Measurements from ENCODE around the gene EDN3. TPM values are rescaled to one million over a fixed set of nuclear protein-coding genes. Genes with fewer than 3 reads are reported as not detected.

EDN3 gene
- total RNA-seq, 6 donors from 2014 or later = 0.27 to 3.2 (median 1.5) TPM; not detected in 2

DNA sequence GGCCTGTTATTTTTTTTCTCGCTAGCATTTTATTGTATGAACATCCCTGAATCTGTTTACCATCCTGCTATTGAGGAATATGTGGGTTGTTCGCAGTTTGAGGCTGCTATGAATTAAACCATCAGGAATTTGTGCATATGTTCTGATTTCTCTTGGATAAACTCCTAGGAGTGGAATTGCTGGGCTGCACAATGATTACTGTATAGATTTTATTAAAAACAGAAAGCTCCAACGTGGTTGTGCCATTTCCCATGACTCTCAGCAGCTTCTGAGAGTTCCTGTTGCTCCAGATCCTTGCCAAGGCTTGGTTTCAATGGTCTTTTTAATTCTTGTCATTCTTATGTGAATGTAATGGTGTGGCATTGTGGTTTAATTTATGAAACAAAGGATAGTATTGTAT is 75.1 kb downstream of the EDN3 start:
- 82 to 86% methylated on average over 3 of the region's 3 CpGs for WGBS, 2 donors

More for the DNA sequence above, 75.1 kb downstream of the EDN3 start:
- Histone ChIP-seq H3K27me3 (no peaks in the 10 kb centered on the region), H3K4me1 (no peaks in the 10 kb centered on the region), H3K36me3 (no peaks in the 10 kb centered on the region), H3K27ac (no peak overlapping the region), H3K9me3 (no peaks in the 10 kb centered on the region), H3K4me3 (no peak overlapping the region)
- ATAC-seq (ENCODE audit: low FRiP score in 2 of 2) (no peak), DNase-seq (no peak)
- TF ChIP-seq EP300 (IDR thresholded peaks at IDR 0.05) = no peak
- TF ChIP-seq, protein P1, sequence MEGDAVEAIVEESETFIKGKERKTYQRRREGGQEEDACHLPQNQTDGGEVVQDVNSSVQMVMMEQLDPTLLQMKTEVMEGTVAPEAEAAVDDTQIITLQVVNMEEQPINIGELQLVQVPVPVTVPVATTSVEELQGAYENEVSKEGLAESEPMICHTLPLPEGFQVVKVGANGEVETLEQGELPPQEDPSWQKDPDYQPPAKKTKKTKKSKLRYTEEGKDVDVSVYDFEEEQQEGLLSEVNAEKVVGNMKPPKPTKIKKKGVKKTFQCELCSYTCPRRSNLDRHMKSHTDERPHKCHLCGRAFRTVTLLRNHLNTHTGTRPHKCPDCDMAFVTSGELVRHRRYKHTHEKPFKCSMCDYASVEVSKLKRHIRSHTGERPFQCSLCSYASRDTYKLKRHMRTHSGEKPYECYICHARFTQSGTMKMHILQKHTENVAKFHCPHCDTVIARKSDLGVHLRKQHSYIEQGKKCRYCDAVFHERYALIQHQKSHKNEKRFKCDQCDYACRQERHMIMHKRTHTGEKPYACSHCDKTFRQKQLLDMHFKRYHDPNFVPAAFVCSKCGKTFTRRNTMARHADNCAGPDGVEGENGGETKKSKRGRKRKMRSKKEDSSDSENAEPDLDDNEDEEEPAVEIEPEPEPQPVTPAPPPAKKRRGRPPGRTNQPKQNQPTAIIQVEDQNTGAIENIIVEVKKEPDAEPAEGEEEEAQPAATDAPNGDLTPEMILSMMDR (IDR thresholded peaks at IDR 0.05) = no peak
- TF ChIP-seq POLR2A (IDR thresholded peaks at IDR 0.05) = no peak
- no peak for TF ChIP-seq POLR2AphosphoS5 (IDR thresholded peaks at IDR 0.05)

Other genes with a start within 250 kb of the EDN3 start
- 1 to 10 TPM in 5 of 6 donors, under 1 TPM in 1; 0.98 to 6.2 (median 2.8) TPM for gene ZNF831, start 136.8 kb upstream of the EDN3 start, total RNA-seq

Data from upper lobe of left lung (tissue), 6 donors.